ENCODE data around the gene UGT1A7. TPM values are rescaled to one million over a fixed set of nuclear protein-coding genes. Genes with fewer than 3 reads are reported as not detected.

Gene UGT1A7
- total RNA-seq, 1 donor from 2014 or later, result not detected

DNA sequence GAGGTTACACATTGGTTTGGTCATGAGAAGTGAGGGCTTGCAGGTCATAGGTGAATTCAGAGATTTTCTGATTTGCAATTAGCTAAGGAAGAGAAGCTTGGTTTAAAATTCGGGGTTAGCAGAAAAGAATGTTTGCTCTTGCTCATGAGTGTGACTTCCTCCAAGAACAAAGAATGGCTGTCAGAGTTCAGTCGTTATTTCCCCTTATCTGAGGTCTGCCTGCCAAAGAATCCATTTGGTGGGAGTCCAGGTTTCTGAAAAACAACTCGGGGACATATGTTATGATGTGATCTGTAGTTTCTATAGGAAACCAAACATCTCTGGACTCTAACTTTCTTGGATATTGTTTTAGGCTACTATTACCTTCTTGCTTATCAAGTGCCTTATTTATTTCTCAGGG, 7.8 kb downstream of the UGT1A7 start:
- Mint-ChIP-seq H3K27ac (ENCODE audit: unreplicated experiment) (no peak overlapping the region), H3K9me3 (ENCODE audit: unreplicated experiment) (no peaks in the 10 kb centered on the region), H3K4me3 (ENCODE audit: unreplicated experiment) (no peak overlapping the region), H3K4me1 (ENCODE audit: unreplicated experiment) (peaks cover 3% of the 10 kb centered on the region), H3K27me3 (ENCODE audit: unreplicated experiment) (no peaks in the 10 kb centered on the region), H3K36me3 (ENCODE audit: low read depth, unreplicated experiment) (no peaks in the 10 kb centered on the region)
- DNase-seq (ENCODE audit: low spot score), result no peak
- TF ChIP-seq, protein P1, sequence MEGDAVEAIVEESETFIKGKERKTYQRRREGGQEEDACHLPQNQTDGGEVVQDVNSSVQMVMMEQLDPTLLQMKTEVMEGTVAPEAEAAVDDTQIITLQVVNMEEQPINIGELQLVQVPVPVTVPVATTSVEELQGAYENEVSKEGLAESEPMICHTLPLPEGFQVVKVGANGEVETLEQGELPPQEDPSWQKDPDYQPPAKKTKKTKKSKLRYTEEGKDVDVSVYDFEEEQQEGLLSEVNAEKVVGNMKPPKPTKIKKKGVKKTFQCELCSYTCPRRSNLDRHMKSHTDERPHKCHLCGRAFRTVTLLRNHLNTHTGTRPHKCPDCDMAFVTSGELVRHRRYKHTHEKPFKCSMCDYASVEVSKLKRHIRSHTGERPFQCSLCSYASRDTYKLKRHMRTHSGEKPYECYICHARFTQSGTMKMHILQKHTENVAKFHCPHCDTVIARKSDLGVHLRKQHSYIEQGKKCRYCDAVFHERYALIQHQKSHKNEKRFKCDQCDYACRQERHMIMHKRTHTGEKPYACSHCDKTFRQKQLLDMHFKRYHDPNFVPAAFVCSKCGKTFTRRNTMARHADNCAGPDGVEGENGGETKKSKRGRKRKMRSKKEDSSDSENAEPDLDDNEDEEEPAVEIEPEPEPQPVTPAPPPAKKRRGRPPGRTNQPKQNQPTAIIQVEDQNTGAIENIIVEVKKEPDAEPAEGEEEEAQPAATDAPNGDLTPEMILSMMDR (IDR thresholded peaks at IDR 0.05; ENCODE audit: unreplicated experiment), result no peak

DNA sequence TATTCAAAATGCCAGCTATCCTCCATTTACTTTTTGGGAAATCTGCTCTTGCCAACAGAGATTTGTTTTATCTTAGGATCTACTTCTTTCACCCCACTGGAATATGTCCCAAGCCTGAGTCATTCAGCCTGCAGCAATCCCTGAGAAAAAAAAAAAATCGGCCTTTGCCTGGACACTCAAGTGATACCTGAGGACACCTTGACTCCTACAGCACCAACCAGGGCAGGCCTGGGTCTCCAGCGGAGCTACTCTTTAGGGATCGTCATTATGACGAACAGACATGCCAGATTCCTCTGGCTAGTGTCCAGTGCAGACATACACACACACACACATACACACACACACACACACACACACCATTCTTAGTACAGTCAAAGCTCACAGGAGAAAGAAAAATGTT, 8.7 kb downstream of the UGT1A7 start:
- Mint-ChIP-seq H3K9me3 (ENCODE audit: unreplicated experiment) (no peaks in the 10 kb centered on the region), H3K4me1 (ENCODE audit: unreplicated experiment) (peaks cover 3% of the 10 kb centered on the region), H3K36me3 (ENCODE audit: low read depth, unreplicated experiment) (no peaks in the 10 kb centered on the region), H3K27ac (ENCODE audit: unreplicated experiment) (no peak overlapping the region), H3K27me3 (ENCODE audit: unreplicated experiment) (no peaks in the 10 kb centered on the region), H3K4me3 (ENCODE audit: unreplicated experiment) (no peak overlapping the region)
- TF ChIP-seq, protein P1 (IDR thresholded peaks at IDR 0.05; ENCODE audit: unreplicated experiment), result no peak
- no peak for DNase-seq (ENCODE audit: low spot score)

DNA sequence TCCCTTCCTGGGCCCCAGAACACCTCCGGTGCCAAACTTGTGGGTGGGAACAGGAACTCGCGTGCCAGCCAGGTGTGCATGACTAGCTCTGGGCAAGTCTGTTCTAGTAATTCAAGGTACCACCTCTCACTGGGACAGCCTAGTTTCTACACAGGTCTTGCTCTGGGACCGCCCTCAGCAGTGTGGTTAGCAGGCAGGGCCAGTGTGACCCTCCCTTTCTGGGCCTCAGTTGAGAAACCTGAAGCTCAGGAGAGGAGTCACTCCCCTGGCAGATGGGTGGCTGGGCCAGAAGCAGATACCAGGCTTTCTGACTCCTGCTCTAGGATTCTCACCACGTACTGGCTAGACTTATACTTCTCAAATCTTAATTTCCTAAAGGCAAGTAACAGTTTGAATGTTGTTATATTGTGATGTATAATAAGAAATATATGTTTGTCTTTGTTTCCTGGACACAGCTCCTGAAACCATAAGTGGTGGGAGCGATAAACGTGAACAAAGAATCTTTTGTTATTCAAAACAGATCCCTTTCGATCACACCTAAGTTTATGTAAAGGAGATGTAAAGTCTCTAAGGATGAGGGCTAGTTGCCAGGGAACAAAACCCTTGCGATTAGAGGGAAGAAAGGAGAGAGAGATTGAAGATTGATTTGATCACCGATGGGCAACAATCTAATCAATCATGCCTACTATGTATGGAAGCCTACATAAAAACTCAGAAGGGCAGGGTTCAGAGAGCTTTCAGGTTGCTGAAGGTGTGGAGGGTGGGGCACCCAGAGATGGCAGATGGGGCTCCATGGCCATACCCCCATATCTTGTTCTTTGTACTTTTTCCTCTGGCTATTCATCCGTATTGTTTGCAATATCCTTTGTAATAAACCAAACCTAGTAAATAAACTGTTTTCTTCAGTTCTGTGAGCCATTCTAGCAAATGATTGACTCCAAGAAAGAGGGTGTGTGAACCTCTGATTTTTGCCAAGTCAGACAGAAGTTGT, 10.0 kb downstream of the UGT1A7 start:
- no peak for DNase-seq (ENCODE audit: low spot score)
- H3K27me3 Mint-ChIP-seq (ENCODE audit: unreplicated experiment), result no peaks in the 10 kb centered on the region
- no peaks in the 10 kb centered on the region for H3K9me3 Mint-ChIP-seq (ENCODE audit: unreplicated experiment)
- no peak overlapping the region for H3K27ac Mint-ChIP-seq (ENCODE audit: unreplicated experiment)
- no peak overlapping the region for H3K4me3 Mint-ChIP-seq (ENCODE audit: unreplicated experiment)
- H3K4me1 Mint-ChIP-seq (ENCODE audit: unreplicated experiment), result peaks cover 3% of the 10 kb centered on the region
- TF ChIP-seq, protein P1 (IDR thresholded peaks at IDR 0.05; ENCODE audit: unreplicated experiment), result no peak
- H3K36me3 Mint-ChIP-seq (ENCODE audit: low read depth, unreplicated experiment), result no peaks in the 10 kb centered on the region

DNA sequence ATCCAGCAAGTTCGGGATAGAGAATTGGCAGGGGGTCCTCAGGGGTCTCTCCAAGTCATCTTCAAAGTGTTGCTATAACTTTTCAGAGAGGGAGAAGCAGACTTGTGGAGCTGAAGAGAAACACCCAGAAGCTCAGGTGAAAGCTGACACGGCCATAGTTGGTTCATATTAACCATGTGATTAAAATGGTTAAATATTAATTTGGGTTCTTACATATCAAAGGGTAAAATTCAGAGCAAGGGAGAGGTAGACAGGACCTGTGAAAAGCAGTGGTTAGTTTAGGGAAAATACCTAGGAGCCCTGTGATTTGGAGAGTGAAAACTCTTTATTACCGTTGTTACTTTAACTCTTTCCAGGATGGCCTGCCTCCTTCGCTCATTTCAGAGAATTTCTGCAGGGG, 10.9 kb downstream of the UGT1A7 start, which contains the start of gene UGT1A6:
TSS of gene UGT1A6 (plus strand) at position 243 of the 400 bp plus-strand sequence. CDS start at position 358, 115 bp downstream.
- Mint-ChIP-seq H3K27ac (ENCODE audit: unreplicated experiment) (no peak within 1 kb of the TSS), H3K9me3 (ENCODE audit: unreplicated experiment) (no peaks in the 10 kb centered on the region), H3K4me3 (ENCODE audit: unreplicated experiment) (no peak within 1 kb of the TSS), H3K27me3 (ENCODE audit: unreplicated experiment) (no peaks in the 10 kb centered on the region), H3K4me1 (ENCODE audit: unreplicated experiment) (peaks cover 3% of the 10 kb centered on the region), H3K36me3 (ENCODE audit: low read depth, unreplicated experiment) (no peaks in the 10 kb centered on the region)
- no peak for DNase-seq (ENCODE audit: low spot score)
- TF ChIP-seq, protein P1 (IDR thresholded peaks at IDR 0.05; ENCODE audit: unreplicated experiment), result no peak

DNA sequence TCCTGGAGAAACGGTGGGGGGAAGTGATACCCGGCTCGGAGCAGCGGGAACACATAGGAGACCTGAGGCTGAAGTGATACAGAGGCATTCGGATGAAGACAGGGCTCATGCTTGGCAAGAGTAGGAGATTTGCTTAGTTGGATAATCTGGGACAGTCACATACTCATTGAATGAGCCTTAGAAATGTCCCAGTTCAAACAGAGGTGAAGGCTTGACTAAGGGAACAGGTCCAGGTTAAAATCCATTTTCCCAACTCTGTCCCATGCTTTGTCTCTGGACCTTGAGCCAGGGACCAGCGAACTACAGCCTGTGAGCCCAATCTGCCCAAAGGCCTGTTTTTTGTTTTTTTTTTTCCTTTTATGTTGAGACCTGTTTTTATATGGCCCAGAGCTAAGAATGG, 12.3 kb downstream of the UGT1A7 start:
- Mint-ChIP-seq H3K36me3 (ENCODE audit: low read depth, unreplicated experiment) (no peaks in the 10 kb centered on the region), H3K4me3 (ENCODE audit: unreplicated experiment) (no peak overlapping the region), H3K27ac (ENCODE audit: unreplicated experiment) (no peak overlapping the region), H3K9me3 (ENCODE audit: unreplicated experiment) (no peaks in the 10 kb centered on the region), H3K4me1 (ENCODE audit: unreplicated experiment) (peaks cover 3% of the 10 kb centered on the region), H3K27me3 (ENCODE audit: unreplicated experiment) (no peaks in the 10 kb centered on the region)
- DNase-seq (ENCODE audit: low spot score), result no peak
- TF ChIP-seq, protein P1 (IDR thresholded peaks at IDR 0.05; ENCODE audit: unreplicated experiment), result no peak
